WTC11 (cell line): ENCODE measurements around the gene LOXL4. TPM values are rescaled to one million over a fixed set of nuclear protein-coding genes. Genes with fewer than 3 reads are reported as not detected.

ENCODE experiments used
- ATAC-seq: fragments of 200-7000 bp; cut with Tn5 transposase; 2 replicates; pipeline ENCODE4 v1.10.0; 2021; ENCODE audit warnings: mild to moderate bottlenecking, moderate library complexity
- CTCF ChIA-PET: fragments of 300-600 bp; sonication (Branson Sonifier 250); formaldehyde crosslinking; loops from one replicate; lab custom pipeline; 2021; ENCODE audit warnings: antibody characterized with exemption; lab: Charles Lee
- POLR2A ChIA-PET: fragments of 350-600 bp; sonication (Branson Sonifier 250); formaldehyde crosslinking; loops from one replicate; lab custom pipeline; 2021; ENCODE audit warnings: antibody characterized with exemption; lab: Charles Lee
- DNase-seq: peaks from one replicate; pipeline ENCODE4 v3.0.0; 2021; ENCODE audit warnings: low spot score
- H3K27ac Mint-ChIP-seq: 2 replicates; pipeline ENCODE4 v1.8.0; 2021; ENCODE audit warnings: mixed read lengths
- H3K27me3 Mint-ChIP-seq: 2 replicates; pipeline ENCODE4 v1.8.0; 2021; ENCODE audit warnings: low read depth, mild to moderate bottlenecking, moderate library complexity, mixed read lengths
- H3K36me3 Mint-ChIP-seq: 2 replicates; pipeline ENCODE4 v1.8.0; 2021; ENCODE audit warnings: mixed read lengths
- H3K4me1 Mint-ChIP-seq: 2 replicates; pipeline ENCODE4 v1.8.0; 2022; ENCODE audit warnings: mixed read lengths
- H3K4me3 Mint-ChIP-seq: 2 replicates; pipeline ENCODE4 v1.8.0; 2021; ENCODE audit warnings: mild to moderate bottlenecking, moderate library complexity, mixed read lengths
- H3K9me3 Mint-ChIP-seq: 2 replicates; pipeline ENCODE4 v1.8.0; 2021; ENCODE audit warnings: mixed read lengths
- CBFB ChIP-seq: sonication (generic); formaldehyde crosslinking; IDR thresholded peaks from 2 replicates; pipeline ENCODE4 v1.8.1; 2022; ENCODE audit warnings: mild to moderate bottlenecking, low read depth, missing genetic modification reagents
- CREM ChIP-seq: sonication (generic); formaldehyde crosslinking; IDR thresholded peaks from 2 replicates; pipeline ENCODE4 v1.8.1; 2022; ENCODE audit warnings: mild to moderate bottlenecking, missing genetic modification reagents, moderate library complexity
- ELF4 ChIP-seq: sonication (generic); formaldehyde crosslinking; IDR thresholded peaks from 2 replicates; pipeline ENCODE4 v1.8.1; 2022; ENCODE audit warnings: low read depth, mild to moderate bottlenecking, moderate library complexity, missing genetic modification reagents
- EMX1 ChIP-seq: fragments of 250-450 bp; sonication (Bioruptor Pico); IDR thresholded peaks from 2 replicates; pipeline ENCODE4 v1.8.0; 2021; ENCODE audit warnings: mild to moderate bottlenecking
- FOXJ3 ChIP-seq: sonication (generic); formaldehyde crosslinking; IDR thresholded peaks from 2 replicates; pipeline ENCODE4 v1.9.0; 2021; ENCODE audit warnings: missing genetic modification reagents, mild to moderate bottlenecking, borderline replicate concordance
- FOXP1 ChIP-seq: sonication (generic); formaldehyde crosslinking; IDR thresholded peaks from 2 replicates; pipeline ENCODE4 v1.8.0; 2022; ENCODE audit warnings: missing genetic modification reagents, mild to moderate bottlenecking, moderate library complexity, borderline replicate concordance
- GRHL2 ChIP-seq: fragments of 250-450 bp; sonication (Bioruptor Pico); IDR thresholded peaks from 2 replicates; pipeline ENCODE4 v1.8.0; 2022; ENCODE audit warnings: mild to moderate bottlenecking, moderate library complexity; ENCODE audit not compliant: insufficient replicate concordance, severe bottlenecking
- IRF2 ChIP-seq: sonication (generic); formaldehyde crosslinking; IDR thresholded peaks from 2 replicates; pipeline ENCODE4 v1.8.0; 2022; ENCODE audit warnings: low read depth, missing genetic modification reagents, borderline replicate concordance
- NR3C1 ChIP-seq: sonication (generic); formaldehyde crosslinking; conservative IDR thresholded peaks from 2 replicates; pipeline ENCODE4 v1.8.1; 2023; ENCODE audit warnings: low read depth, mild to moderate bottlenecking, missing genetic modification reagents
- OVOL2 ChIP-seq: fragments of 250-450 bp; sonication (Bioruptor Pico); IDR thresholded peaks from 2 replicates; pipeline ENCODE4 v1.9.0; 2021; ENCODE audit warnings: mild to moderate bottlenecking, borderline replicate concordance
- PREB ChIP-seq: sonication (generic); formaldehyde crosslinking; IDR thresholded peaks from 2 replicates; pipeline ENCODE4 v1.8.1; 2022; ENCODE audit warnings: mild to moderate bottlenecking, missing genetic modification reagents, moderate library complexity, borderline replicate concordance
- SOX15 ChIP-seq: fragments of 250-450 bp; sonication (Bioruptor Pico); IDR thresholded peaks from 2 replicates; pipeline ENCODE4 v1.9.0; 2021; ENCODE audit warnings: mild to moderate bottlenecking
- TEAD1 ChIP-seq: sonication (generic); formaldehyde crosslinking; IDR thresholded peaks from 2 replicates; pipeline ENCODE4 v1.8.0; 2022; ENCODE audit warnings: mild to moderate bottlenecking, missing genetic modification reagents
- TP53 ChIP-seq: sonication (generic); formaldehyde crosslinking; IDR thresholded peaks from 2 replicates; pipeline ENCODE4 v1.8.1; 2023; ENCODE audit warnings: mild to moderate bottlenecking, missing genetic modification reagents
- ZNF121 ChIP-seq: sonication (generic); formaldehyde crosslinking; IDR thresholded peaks from 2 replicates; pipeline ENCODE4 v1.8.0; 2023; ENCODE audit warnings: missing genetic modification reagents
- ZNF423 ChIP-seq: fragments of 250-450 bp; sonication (Bioruptor Pico); IDR thresholded peaks from 2 replicates; pipeline ENCODE4 v2.1.2; 2022; ENCODE audit warnings: mild to moderate bottlenecking, moderate library complexity
- total RNA-seq: library from RNA; stranded (reverse); gene quantifications from 3 replicates; pipeline ENCODE4 v1.2.3, GENCODE V29; 2021
- TF ChIP-seq, protein P1 (sequence below): fragments of 200-600 bp; IDR thresholded peaks from 2 replicates; pipeline ENCODE4 v1.8.0; 2022; ENCODE audit warnings: antibody characterized with exemption
- TF ChIP-seq, protein P2 (sequence below): fragments of 250-450 bp; sonication (Bioruptor Pico); IDR thresholded peaks from 2 replicates; pipeline ENCODE4 v2.1.2; 2022; ENCODE audit warnings: mild to moderate bottlenecking, moderate library complexity
- TF ChIP-seq, protein P3 (sequence below): sonication (generic); formaldehyde crosslinking; IDR thresholded peaks from 2 replicates; pipeline ENCODE4 v1.8.1; 2023; ENCODE audit warnings: mild to moderate bottlenecking, missing genetic modification reagents, moderate library complexity

LOXL4 gene
- total RNA-seq, 1 experiment from 2014 or later = 0.35 TPM

GRCh38 chr10:98265403-98266378 lies 2.3 kb downstream of the LOXL4 start:
- H3K4me1 Mint-ChIP-seq = peaks cover 22% of the 10 kb centered on the region
- TF ChIP-seq ELF4 (no peak), TEAD1 (no peak)
- no peaks in the 10 kb centered on the region for H3K36me3 Mint-ChIP-seq
- H3K27me3 Mint-ChIP-seq = peaks cover 20% of the 10 kb centered on the region
- POLR2A ChIA-PET = interaction anchor here (0.6 kb wide), 1 partner anchor 23 kb away, joined by 3 read pairs; no protein-coding TSS in a partner anchor
- H3K27ac Mint-ChIP-seq = no peak overlapping the region
- H3K9me3 Mint-ChIP-seq = no peaks in the 10 kb centered on the region
- ATAC-seq (no peak), DNase-seq (no peak)
- CTCF ChIA-PET = interaction anchor here (0.9 to 13.7 kb wide), 3 partner anchors 31 to 66 kb away, joined by 4 to 204 read pairs (median 4); no protein-coding TSS in a partner anchor
- no peak overlapping the region for H3K4me3 Mint-ChIP-seq

GRCh38 chr10:98264378-98265065 lies 3.5 kb downstream of the LOXL4 start:
- no peaks in the 10 kb centered on the region for H3K9me3 Mint-ChIP-seq
- ChIA-PET POLR2A (interaction anchor here (0.6 kb wide), 1 partner anchor 307 kb away, joined by 4 read pairs; no protein-coding TSS in a partner anchor), CTCF (interaction anchor here (13.7 kb wide), 1 partner anchor 45 kb away, joined by 204 read pairs; no protein-coding TSS in a partner anchor)
- no peak overlapping the region for H3K4me3 Mint-ChIP-seq
- H3K27ac Mint-ChIP-seq = no peak overlapping the region
- peaks cover 14% of the 10 kb centered on the region for H3K27me3 Mint-ChIP-seq
- TF ChIP-seq CBFB (CRISPR knock-in tag) (no peak), TP53 (CRISPR knock-in tag) (no peak)
- no peak for ATAC-seq
- H3K36me3 Mint-ChIP-seq = no peaks in the 10 kb centered on the region
- peaks cover 12% of the 10 kb centered on the region for H3K4me1 Mint-ChIP-seq
- DNase-seq = no peak

DNA sequence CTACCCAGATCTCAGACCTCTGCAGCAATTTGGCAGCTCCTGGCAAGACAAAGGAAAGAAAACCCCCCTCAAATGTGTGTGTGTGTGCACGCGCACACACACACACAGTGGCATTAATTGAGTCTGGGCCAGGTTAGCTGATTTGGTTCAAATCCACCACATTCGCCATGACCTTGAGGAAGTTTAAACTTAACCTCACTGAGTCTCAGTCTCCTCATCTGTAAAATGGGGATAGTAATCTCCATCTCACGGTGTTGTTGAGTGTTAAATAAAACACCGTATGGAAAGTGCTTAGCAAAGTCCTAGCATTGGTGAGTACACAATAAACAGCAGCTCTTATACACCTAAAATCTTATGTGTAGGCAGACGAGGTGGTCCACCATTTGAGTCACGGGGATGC lies 4.9 kb downstream of the LOXL4 start:
- POLR2A ChIA-PET = interaction anchor here (1.1 kb wide), 1 partner anchor 46 kb away, joined by 3 read pairs; no protein-coding TSS in a partner anchor
- peaks cover 5% of the 10 kb centered on the region for H3K27me3 Mint-ChIP-seq
- TF ChIP-seq, protein P1, sequence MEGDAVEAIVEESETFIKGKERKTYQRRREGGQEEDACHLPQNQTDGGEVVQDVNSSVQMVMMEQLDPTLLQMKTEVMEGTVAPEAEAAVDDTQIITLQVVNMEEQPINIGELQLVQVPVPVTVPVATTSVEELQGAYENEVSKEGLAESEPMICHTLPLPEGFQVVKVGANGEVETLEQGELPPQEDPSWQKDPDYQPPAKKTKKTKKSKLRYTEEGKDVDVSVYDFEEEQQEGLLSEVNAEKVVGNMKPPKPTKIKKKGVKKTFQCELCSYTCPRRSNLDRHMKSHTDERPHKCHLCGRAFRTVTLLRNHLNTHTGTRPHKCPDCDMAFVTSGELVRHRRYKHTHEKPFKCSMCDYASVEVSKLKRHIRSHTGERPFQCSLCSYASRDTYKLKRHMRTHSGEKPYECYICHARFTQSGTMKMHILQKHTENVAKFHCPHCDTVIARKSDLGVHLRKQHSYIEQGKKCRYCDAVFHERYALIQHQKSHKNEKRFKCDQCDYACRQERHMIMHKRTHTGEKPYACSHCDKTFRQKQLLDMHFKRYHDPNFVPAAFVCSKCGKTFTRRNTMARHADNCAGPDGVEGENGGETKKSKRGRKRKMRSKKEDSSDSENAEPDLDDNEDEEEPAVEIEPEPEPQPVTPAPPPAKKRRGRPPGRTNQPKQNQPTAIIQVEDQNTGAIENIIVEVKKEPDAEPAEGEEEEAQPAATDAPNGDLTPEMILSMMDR = no peak
- no peak for TF ChIP-seq ZNF423 (CRISPR knock-in tag)
- TF ChIP-seq GRHL2 = no peak
- TF ChIP-seq IRF2 (CRISPR knock-in tag) = no peak
- TF ChIP-seq ELF4 = no peak
- TF ChIP-seq ZNF121 (CRISPR knock-in tag) = no peak
- no peak for TF ChIP-seq SOX15 (CRISPR knock-in tag)
- TF ChIP-seq OVOL2 (CRISPR knock-in tag) = no peak
- TF ChIP-seq, protein P2, sequence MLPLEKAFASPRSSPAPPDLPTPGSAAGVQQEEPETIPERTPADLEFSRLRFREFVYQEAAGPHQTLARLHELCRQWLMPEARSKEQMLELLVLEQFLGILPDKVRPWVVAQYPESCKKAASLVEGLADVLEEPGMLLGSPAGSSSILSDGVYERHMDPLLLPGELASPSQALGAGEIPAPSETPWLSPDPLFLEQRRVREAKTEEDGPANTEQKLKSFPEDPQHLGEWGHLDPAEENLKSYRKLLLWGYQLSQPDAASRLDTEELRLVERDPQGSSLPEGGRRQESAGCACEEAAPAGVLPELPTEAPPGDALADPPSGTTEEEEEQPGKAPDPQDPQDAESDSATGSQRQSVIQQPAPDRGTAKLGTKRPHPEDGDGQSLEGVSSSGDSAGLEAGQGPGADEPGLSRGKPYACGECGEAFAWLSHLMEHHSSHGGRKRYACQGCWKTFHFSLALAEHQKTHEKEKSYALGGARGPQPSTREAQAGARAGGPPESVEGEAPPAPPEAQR (CRISPR knock-in tag) = no peak
- no peak for TF ChIP-seq CREM (CRISPR knock-in tag)
- TF ChIP-seq FOXP1 = no peak
- TF ChIP-seq FOXJ3 (CRISPR knock-in tag) = no peak
- TF ChIP-seq, protein P3, sequence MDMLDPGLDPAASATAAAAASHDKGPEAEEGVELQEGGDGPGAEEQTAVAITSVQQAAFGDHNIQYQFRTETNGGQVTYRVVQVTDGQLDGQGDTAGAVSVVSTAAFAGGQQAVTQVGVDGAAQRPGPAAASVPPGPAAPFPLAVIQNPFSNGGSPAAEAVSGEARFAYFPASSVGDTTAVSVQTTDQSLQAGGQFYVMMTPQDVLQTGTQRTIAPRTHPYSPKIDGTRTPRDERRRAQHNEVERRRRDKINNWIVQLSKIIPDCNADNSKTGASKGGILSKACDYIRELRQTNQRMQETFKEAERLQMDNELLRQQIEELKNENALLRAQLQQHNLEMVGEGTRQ = no peak
- no peak for TF ChIP-seq NR3C1 (CRISPR knock-in tag)
- no peak for TF ChIP-seq EMX1 (CRISPR knock-in tag)
- TF ChIP-seq PREB (CRISPR knock-in tag) = no peak
- TF ChIP-seq, all 79 proteins: peak for 0

More for the DNA sequence above, 4.9 kb downstream of the LOXL4 start:
- Mint-ChIP-seq H3K27ac (no peak overlapping the region), H3K9me3 (no peaks in the 10 kb centered on the region), H3K36me3 (no peaks in the 10 kb centered on the region), H3K4me1 (peaks cover 8% of the 10 kb centered on the region), H3K4me3 (no peak overlapping the region)
- CTCF ChIA-PET = interaction anchor here (0.8 to 13.7 kb wide), 14 partner anchors 8 to 226 kb away, joined by 3 to 204 read pairs (median 4); no protein-coding TSS in a partner anchor
- no peak for ATAC-seq
- DNase-seq = no peak
